HepG2 (cell line): ENCODE measurements around the gene HOXD3. TPM values are rescaled to one million over a fixed set of nuclear protein-coding genes. Genes with fewer than 3 reads are reported as not detected.

Experiments used
- ATAC-seq: fragments of 200-7000 bp; cut with Tn5 transposase; 3 replicates; pipeline ENCODE4 v1.9.1; 2020; ENCODE audit warnings: mild to moderate bottlenecking, moderate library complexity
- BruUV-seq: library from RNA; stranded (reverse); fragments of 400-500 nt; replicated peaks from 2 replicates; lab custom pipeline; 2021; lab: Mats Ljungman, UMichigan
- CTCF ChIA-PET: fragments of 300-600 bp; formaldehyde crosslinking; extraction: SDS; loops from one replicate; lab custom pipeline; 2021; ENCODE audit warnings: low total read pairs, inconsistent platforms, low intra/inter-chr PET ratio; lab: Yijun Ruan, JAX
- POLR2A ChIA-PET: fragments of 350-600 bp; sonication (Branson Sonifier 250); formaldehyde crosslinking; loops from one replicate; lab custom pipeline; 2020; ENCODE audit warnings: antibody characterized with exemption, inconsistent platforms; lab: Yijun Ruan, JAX
- DNase-seq: peaks from one replicate; pipeline ENCODE4 v3.0.0-alpha.2; 2015; ENCODE audit warnings: low spot score
- FAIRE-seq: peaks from 3 replicates; lab custom pipeline; 2011; peaks lifted over from hg19 to GRCh38; lab: Jason Lieb, UNC
- H2AFZ ChIP-seq: one replicate; pipeline ENCODE4 v1.6.1; 2011; ENCODE audit warnings: low read length, inconsistent platforms
- H3K27ac ChIP-seq: fragments of 300-600 bp; 3 replicates; pipeline ENCODE4 v1.8.0; 2011; ENCODE audit warnings: mixed run types, mild to moderate bottlenecking, mixed read lengths, low read length, inconsistent platforms; ENCODE audit not compliant: insufficient read depth; ENCODE audit errors: extremely low read length
- H3K27me3 ChIP-seq, 2 experiments: fragments of 200-600 bp in 1 of 2; 2 replicates in 1 of 2; 3 replicates in 1 of 2; pipeline versions ENCODE4 v1.6.0 to v1.8.0; 2011; ENCODE audit warnings: low read length in 2 of 2, mild to moderate bottlenecking in 2 of 2, moderate library complexity in 2 of 2, inconsistent platforms in 1 of 2; ENCODE audit not compliant: insufficient read depth in 2 of 2, control insufficient read depth in 1 of 2
- H3K36me3 ChIP-seq, 2 experiments: fragments of 200-600 bp in 1 of 2; replicated peaks in 1 of 2; 2 replicates in 1 of 2; 3 replicates in 1 of 2; pipeline versions ENCODE4 v1.5.1 to v1.8.0; 2011; ENCODE audit warnings: low read length in 2 of 2, inconsistent platforms in 1 of 2; ENCODE audit not compliant: insufficient read depth in 2 of 2, control insufficient read depth in 1 of 2
- H3K4me1 ChIP-seq: 2 replicates; pipeline ENCODE4 v1.5.1; 2012; ENCODE audit warnings: low read length, inconsistent platforms; ENCODE audit not compliant: insufficient read depth
- H3K4me2 ChIP-seq: 2 replicates; pipeline ENCODE4 v1.6.0; 2011; ENCODE audit warnings: low read depth, low read length, inconsistent platforms
- H3K4me3 ChIP-seq, 3 experiments: fragments of 200-600 bp in 1 of 3; sonication (generic), shearing (Covaris generic) in 1 of 3; replicated peaks in 1 of 3; 2 replicates each; pipeline ENCODE4 v1.5.1; 2011 to 2016; ENCODE audit warnings: low read length in 3 of 3, inconsistent platforms in 2 of 3, low read depth in 2 of 3, mild to moderate bottlenecking in 2 of 3, control low read depth in 1 of 3, mixed read lengths in 1 of 3; ENCODE audit not compliant: insufficient read depth in 1 of 3
- H3K79me2 ChIP-seq: one replicate; pipeline ENCODE4 v1.6.1; 2011; ENCODE audit warnings: low read length, inconsistent platforms; ENCODE audit not compliant: insufficient read depth
- H3K9ac ChIP-seq: 2 replicates; pipeline ENCODE4 v1.6.0; 2011; ENCODE audit warnings: mild to moderate bottlenecking, low read depth, low read length, inconsistent platforms; ENCODE audit not compliant: insufficient read depth
- H3K9me3 ChIP-seq: 2 replicates; pipeline ENCODE4 v1.5.1; 2012; ENCODE audit warnings: mild to moderate bottlenecking, low read length
- H4K20me1 ChIP-seq: 2 replicates; pipeline ENCODE4 v1.6.0; 2011; ENCODE audit warnings: inconsistent platforms, mild to moderate bottlenecking, low read length, moderate library complexity; ENCODE audit not compliant: insufficient read depth
- HBP1 ChIP-seq: IDR thresholded peaks from 2 replicates; pipeline ENCODE4 v1.6.1; 2016; ENCODE audit warnings: low read depth, control low read depth
- RBM22 ChIP-seq: fragments of 200-400 bp; formaldehyde crosslinking; optimal IDR thresholded peaks from 2 replicates; pipeline ENCODE3; 2017; ENCODE audit warnings: mild to moderate bottlenecking, low read length, moderate library complexity
- SMARCE1 ChIP-seq: fragments of 450-650 bp; IDR thresholded peaks from 2 replicates; pipeline ENCODE4 v1.6.1; 2017; ENCODE audit warnings: borderline replicate concordance
- TOPORS ChIP-seq: sonication (generic); formaldehyde crosslinking; IDR thresholded peaks from 2 replicates; pipeline ENCODE4 v1.8.0; 2023; ENCODE audit warnings: mild to moderate bottlenecking, missing genetic modification reagents
- ZKSCAN1 ChIP-seq: fragments of 150-350 bp; IDR thresholded peaks from 2 replicates; pipeline ENCODE4 v1.6.1; 2014; ENCODE audit warnings: low read length
- ZNF570 ChIP-seq: sonication (generic); formaldehyde crosslinking; IDR thresholded peaks from 2 replicates; pipeline ENCODE4 v1.4.0; 2020; ENCODE audit warnings: mild to moderate bottlenecking, missing genetic modification reagents, borderline replicate concordance
- WGBS: methylation state at CpG from one replicate; pipeline ENCODE4 v1.1.6; 2017; ENCODE audit warnings: low lambda C conversion rate; 5-methylcytosine and 5-hydroxymethylcytosine counted together
- in situ Hi-C: cut with HindIII; loops from 2 replicates; pipeline ENCODE4 v1.10.0; 2017; ENCODE audit warnings: low pct_unique_long_range_greater_than_20kb; ENCODE audit not compliant: extremely low pct_ligation_motif_present
- intact Hi-C: fragments of 100-400 bp; cut with micrococcal nuclease; formaldehyde crosslinking; loops from one replicate; pipeline ENCODE4 v1.10.0; 2022; ENCODE audit not compliant: unreplicated experiment
- polyA plus RNA-seq, 8 experiments: library from polyadenylated mRNA; depleted of rRNA in 3 of 8; stranded (reverse) in 7 of 8; unstranded in 1 of 8; fragments of >200 nt; fragmentation: Illumina TruSeq in 4 of 8; extraction: Trizol in 4 of 8; gene quantifications; 2 replicates each; pipeline versions ENCODE4 v1.2.1 to v1.2.3, GENCODE V29; 2011 to 2016; ENCODE audit warnings: low read depth in 4 of 8, missing spikeins in 1 of 8, mixed read lengths in 1 of 8; ENCODE audit not compliant: insufficient read depth in 1 of 8
- total RNA-seq, 5 experiments: library from RNA; depleted of rRNA; stranded (reverse); fragments of >200 nt; fragmentation: Illumina TruSeq; extraction: Trizol; gene quantifications; 2 replicates each; pipeline ENCODE4 v1.2.3, GENCODE V29; 2016; ENCODE audit warnings: low read depth in 1 of 5
- TF ChIP-seq, protein P1 (sequence below): sonication (generic); formaldehyde crosslinking; IDR thresholded peaks from 2 replicates; pipeline ENCODE4 v1.4.0; 2020; ENCODE audit warnings: missing genetic modification reagents

Gene HOXD3
- total and polyA plus RNA-seq, 2 of the 13 experiments (the other 11 are each of a cell fraction or from before 2014, with no cell fraction given), result 0.05 to 0.09 TPM

- Histone ChIP-seq H3K36me3 (no peaks in the 10 kb centered on the region), H3K27ac (no peak overlapping the region), H3K4me3 (peak overlapping the region in 1 of 3 experiments; percentile 75; a peak in 3 of 6 replicates), H3K79me2 (no peaks in the 10 kb centered on the region), H4K20me1 (no peaks in the 10 kb centered on the region), H3K9me3 (no peaks in the 10 kb centered on the region), H3K9ac (no peak overlapping the region), H3K4me2 (peak overlapping the region; percentile 83), H3K27me3 (peaks cover 7 to 87% of the 10 kb centered on the region in 2 experiments; a peak in 4 of 5 replicates), H3K4me1 (peaks cover 11% of the 10 kb centered on the region), H2AFZ (no peak overlapping the region)
- intact Hi-C loops, result loop anchor here (1.0 to 5.0 kb wide), 4 partner anchors 245 to 497 kb away; no protein-coding TSS in a partner anchor
- no peak for FAIRE-seq
- in situ Hi-C loops, result loop anchor here (5.0 kb wide), 1 partner anchor 317 kb away; no protein-coding TSS in a partner anchor
- BruUV-seq, result no TSS peak
- no peak for ATAC-seq
- ChIA-PET CTCF (interaction anchor here (1.1 to 2.5 kb wide), 5 partner anchors 13 to 499 kb away, joined by 4 to 83 read pairs (median 13); no protein-coding TSS in a partner anchor), POLR2A (interaction anchor here (1.4 kb wide), 1 partner anchor 315 kb away, joined by 3 read pairs; no protein-coding TSS in a partner anchor)
- no peak for DNase-seq
- TF ChIP-seq HBP1 (CRISPR knock-in tag), result no peak
- no peak for TF ChIP-seq ZKSCAN1
- no peak for TF ChIP-seq ZNF570 (CRISPR knock-in tag)
- TF ChIP-seq SMARCE1, result no peak
- TF ChIP-seq TOPORS (CRISPR knock-in tag), result no peak
- no peak for TF ChIP-seq RBM22
- TF ChIP-seq, protein P1, sequence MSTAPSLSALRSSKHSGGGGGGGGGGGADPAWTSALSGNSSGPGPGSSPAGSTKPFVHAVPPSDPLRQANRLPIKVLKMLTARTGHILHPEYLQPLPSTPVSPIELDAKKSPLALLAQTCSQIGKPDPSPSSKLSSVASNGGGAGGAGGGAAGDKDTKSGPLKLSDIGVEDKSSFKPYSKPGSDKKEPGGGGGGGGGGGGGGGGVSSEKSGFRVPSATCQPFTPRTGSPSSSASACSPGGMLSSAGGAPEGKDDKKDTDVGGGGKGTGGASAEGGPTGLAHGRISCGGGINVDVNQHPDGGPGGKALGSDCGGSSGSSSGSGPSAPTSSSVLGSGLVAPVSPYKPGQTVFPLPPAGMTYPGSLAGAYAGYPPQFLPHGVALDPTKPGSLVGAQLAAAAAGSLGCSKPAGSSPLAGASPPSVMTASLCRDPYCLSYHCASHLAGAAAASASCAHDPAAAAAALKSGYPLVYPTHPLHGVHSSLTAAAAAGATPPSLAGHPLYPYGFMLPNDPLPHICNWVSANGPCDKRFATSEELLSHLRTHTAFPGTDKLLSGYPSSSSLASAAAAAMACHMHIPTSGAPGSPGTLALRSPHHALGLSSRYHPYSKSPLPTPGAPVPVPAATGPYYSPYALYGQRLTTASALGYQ, result 0 out of 2 replicates have a peak, but pooled peaks have one; percentile 33
- WGBS, result 70% methylated on average over 41 of the region's 41 CpGs
These were observed 17.2 kb upstream of the HOXD3 start for GRCh38 chr2:176139661-176140512.
